Raji (cell line): ENCODE results near the gene CTDSP2.

Experiments
- POLR2A ChIP-seq: IDR thresholded peaks from 2 replicates; pipeline ENCODE4 v1.6.1; 2011; ENCODE audit warnings: low read depth, low read length, control low read depth; ENCODE audit not compliant: insufficient read depth

The CTDSP2 gene

GRCh38 chr12:57797933-57798332 lies 48.6 kb downstream of the CTDSP2 start:
- no peak for TF ChIP-seq POLR2A

DNA sequence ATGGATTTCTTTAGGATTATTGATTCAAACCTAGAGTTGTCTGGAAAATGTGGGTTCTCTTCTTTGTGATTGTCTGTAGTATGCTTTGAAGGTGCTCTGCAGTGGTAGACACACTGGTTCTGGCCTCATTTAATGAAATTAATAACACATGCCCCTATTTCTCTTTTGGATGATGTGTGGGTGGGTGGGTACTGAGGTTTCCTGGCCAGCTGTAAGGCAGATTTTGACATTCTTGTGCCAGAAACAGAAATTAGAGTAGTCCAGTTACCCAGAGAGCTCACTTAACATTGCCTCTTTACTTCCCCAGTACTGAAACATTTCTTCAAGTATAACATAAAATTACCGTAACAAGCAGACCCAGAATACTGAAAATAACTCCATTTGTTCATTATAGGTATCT lies 49.5 kb downstream of the CTDSP2 start:
- TF ChIP-seq POLR2A = no peak

DNA sequence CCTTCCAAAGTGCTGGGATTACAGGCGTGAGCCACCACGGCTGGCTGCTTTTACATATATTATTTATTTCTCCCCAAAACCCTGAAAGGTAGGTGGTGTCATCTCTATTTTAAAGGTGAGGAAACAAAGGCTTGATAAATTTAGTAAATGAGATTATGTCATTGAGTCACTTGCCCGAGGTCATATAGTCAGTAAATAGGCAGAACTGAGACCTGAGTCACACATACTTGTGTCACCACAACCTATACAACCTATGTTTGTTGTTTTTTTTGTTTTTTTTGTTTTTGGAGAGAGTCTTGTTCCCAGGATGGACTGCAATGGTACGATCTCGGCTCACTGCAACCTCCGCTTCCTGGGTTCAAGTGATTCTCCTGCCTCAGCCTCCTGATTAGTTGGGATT lies 51.2 kb downstream of the CTDSP2 start:
- no peak for TF ChIP-seq POLR2A

DNA sequence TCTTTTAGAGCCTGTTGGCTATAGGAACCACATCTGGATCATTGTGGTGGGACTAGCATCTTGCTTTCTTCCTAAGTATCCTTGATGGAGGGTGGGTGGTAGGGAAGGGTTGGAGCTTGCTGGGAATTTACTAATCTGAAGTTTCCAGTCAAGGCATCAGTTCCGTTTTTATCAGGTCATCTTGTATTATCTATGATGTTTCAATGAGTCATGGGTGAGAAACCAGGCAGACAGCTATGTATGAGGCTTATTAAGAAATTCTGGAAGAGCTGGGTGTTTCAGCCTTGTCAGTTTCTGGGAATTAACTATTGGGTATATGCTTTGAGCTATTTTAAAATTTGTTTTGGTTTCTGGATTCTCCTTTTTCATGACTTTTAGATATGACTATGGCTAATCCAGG lies 52.6 kb downstream of the CTDSP2 start:
- TF ChIP-seq POLR2A = no peak

DNA sequence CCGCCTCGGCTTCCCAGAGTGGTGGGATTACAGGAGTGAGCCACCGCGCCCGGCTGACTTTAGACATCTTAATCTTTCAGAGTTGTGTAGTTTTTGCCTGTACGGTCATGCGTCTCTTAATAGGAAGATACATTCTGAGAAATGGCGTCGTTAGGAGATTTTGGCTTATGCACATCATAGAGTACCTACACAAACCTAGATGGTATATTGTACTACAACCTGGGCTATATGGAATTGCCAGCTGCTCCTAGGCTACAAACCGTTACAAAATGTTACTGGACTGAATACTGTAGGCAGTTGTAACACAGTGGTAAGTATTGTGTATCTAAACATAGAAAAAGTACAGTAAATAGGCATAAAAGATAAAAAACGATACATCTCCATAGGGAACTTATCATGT lies 62.7 kb downstream of the CTDSP2 start:
- no peak for TF ChIP-seq POLR2A

DNA sequence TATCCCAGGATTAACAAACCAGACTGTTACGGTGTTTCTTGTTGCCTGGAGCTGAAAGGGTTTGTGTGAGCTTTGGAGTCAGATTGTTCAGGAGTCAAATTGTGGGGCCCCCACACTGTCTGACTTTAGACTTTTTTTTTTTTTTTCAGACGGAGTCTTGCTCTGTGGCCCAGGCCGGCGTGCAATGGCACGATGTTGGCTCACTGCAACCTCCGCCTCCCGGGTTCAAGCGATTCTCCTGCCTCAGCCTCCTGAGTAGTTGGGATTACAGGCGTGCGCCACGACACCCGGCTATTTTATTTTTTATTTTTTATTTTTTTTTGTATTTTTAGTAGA lies 63.1 kb downstream of the CTDSP2 start:
- TF ChIP-seq POLR2A = no peak

GRCh38 chr12:57782608-57783465 lies 63.7 kb downstream of the CTDSP2 start, which contains the start of gene TSFM:
TSS of gene TSFM (plus strand) at chr12:57782787. CDS start at chr12:57782802, 15 bp downstream.
- peak; percentile 98 for TF ChIP-seq POLR2A

DNA sequence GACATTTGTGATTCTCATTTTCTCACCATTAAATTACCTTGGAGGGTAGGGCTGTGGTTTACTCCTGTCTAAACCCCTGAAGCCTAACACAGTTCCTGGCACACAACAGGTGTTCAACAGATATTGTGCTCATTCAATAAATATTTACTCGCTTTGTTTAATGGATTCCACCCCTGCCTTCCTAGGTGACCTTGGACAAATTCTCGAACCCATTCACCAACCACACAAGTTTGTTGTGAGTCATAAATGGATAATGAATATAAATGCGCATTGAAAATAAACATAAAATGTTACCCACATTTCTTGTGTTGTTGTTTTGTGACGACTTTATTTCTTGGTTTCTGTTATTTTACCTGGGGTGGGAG lies 64.3 kb downstream of the CTDSP2 start:
- TF ChIP-seq POLR2A = no peak

DNA sequence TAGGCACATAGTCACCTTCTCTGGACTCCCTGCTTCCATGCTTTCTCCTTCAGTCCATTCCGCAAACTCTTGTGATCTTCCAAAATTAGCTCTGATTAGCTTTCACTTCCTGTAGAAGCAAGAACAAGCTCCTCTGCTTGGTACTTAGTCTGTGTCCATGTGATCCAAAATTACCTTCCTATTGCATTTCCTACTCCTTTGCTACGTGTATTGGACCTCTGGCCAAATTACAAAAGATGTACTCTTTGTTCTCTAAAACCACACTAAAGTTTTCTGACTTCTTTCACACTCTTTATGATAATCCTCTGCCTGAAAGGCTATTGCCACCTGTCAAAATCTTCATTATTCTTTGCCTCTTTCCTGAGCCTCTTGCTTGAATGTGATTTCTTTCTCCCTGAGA lies 64.7 kb downstream of the CTDSP2 start:
- TF ChIP-seq POLR2A = no peak

GRCh38 chr12:57781244-57781643 lies 65.3 kb downstream of the CTDSP2 start:
- TF ChIP-seq POLR2A = no peak

- no peak for TF ChIP-seq POLR2A
Measured at GRCh38 chr12:57780284-57780897, 66.1 kb downstream of the CTDSP2 start.

- no peak for TF ChIP-seq POLR2A
Measured at GRCh38 chr12:57779736-57780135, 66.8 kb downstream of the CTDSP2 start.

GRCh38 chr12:57777911-57778310 lies 68.6 kb downstream of the CTDSP2 start:
- no peak for TF ChIP-seq POLR2A

DNA sequence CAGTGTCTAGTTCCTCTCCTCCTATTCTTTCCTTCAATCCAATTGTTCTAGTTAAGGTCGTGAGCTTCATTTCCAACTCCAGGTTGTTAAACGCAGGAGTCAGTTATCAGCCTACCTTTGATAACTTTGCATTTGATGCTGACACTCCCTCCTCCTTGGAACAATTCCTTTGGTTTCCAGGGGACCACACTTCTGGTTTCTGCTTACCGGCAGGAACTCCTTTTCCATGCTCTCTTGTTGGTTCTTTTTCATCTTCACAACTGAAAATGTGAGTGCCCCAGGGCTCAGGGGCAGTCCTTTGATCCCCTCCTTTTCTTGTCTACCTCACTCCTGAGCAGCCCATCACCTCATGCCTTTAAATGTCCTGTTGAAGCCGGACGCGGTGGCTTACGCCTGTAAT lies 69.2 kb downstream of the CTDSP2 start:
- no peak for TF ChIP-seq POLR2A

DNA sequence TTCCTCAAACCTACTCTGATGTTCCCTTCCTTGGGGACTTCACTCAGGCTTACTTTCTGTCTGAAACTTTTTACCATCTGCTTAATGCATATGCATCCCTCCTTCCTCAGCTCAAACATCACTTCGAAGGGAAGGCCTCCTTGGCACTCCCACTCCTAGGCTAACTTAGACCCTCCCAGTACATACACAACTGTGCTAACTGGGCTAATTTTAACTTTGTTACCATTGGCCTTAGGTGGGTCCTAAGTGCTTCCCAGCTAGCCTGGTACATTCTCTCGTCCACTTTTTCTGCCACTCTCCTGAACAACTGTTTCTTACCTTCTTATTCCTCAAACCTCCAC lies 70.3 kb downstream of the CTDSP2 start:
- TF ChIP-seq POLR2A = no peak

GRCh38 chr12:57775563-57776246 lies 70.8 kb downstream of the CTDSP2 start:
- no peak for TF ChIP-seq POLR2A
